CD4-positive, alpha-beta T cell treated with Interferon alpha-2 for 1 hour (primary cell): ENCODE results near the gene GRIK4.
A peak's percentile ranks its signal among the peaks of the same experiment; 100 is the strongest.

Source experiments
- DNase-seq, 2 donors: peaks; one replicate each; pipeline ENCODE4 v3.0.0-alpha.2; 2020 to 2022

GRIK4 gene

DNA sequence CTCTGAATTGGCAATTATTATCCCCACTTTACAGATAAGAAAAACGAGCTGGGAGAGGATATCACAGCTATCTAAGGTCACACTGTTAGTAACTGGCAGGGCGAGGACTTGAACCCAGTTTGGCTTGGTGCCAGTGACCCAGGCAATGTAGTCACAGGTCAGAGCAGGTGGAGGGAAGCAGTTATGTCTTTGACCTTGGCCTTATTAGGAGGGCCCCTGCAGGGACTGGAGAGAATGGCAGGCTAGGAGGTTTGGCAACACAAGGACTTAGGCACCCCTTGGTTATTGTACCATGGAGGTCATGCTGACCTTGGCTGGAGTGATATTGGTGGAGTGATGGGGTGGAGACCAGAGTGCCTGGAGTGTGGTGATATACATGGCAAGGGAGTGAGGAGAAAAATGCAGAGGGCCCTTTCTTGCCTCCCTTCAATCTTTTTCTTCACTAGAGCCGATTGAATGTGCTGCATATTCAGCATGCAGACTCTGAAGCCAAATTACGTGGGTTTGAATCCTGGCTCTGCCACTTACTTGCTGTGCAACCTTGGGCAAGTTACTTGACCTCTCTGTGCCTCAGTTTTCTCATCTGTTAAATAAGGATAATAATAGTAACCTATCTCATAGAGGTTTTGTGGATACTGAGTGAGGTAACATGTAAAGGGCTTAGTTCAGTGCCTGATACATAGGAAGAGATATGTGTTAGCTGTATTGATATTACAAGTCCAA, 419.7 kb downstream of the GRIK4 start:
- no peak for DNase-seq

DNA sequence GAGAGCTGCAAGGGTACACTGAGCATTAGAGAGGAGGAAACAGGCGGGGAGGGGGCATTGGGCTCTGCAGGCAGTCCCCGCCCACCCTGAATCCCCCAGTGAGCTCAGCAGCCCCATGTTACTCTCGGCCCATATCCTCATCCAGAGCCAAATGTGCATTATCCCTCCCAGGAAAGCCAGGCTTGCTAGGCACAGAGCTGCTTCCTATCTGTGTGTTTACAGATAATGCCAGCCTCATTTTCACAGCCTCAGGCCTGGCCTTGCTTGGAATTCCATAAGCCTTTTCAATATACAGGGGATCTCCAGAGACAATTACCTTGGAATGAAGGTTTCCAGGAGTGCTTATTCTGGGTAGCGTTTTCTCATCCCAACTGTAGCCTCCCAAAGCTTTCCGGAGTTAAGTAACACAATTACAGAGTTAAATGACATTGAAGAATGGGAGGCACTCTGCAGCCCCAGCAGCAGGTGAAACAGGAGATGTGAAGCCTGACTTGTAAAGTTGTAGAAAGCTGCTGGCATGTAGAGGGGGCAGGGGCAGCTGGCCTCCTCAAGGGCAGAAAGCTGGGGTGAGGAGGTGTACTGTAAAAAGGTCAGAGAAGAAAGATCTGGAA, 420.9 kb downstream of the GRIK4 start:
- no peak for DNase-seq

DNA sequence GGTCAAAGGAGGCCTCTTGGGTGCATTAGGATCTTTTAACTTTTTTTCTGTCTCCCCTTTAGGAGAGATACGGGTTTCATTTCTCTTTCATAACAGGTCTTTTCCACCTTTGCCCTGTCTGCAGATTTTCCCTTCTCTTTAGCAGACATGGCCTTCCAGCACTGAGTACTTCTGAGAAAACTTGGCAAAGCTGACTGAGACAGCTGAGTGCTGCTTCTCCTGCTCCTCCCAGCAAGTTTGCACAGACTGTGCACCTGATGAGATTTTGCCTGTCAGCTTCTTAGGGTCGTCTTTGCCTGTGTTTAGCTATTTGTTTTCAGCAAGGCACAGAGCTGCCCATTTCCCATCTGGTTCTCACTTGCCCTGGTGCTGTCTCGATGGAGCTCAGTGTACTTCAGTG, 424.8 kb downstream of the GRIK4 start:
- DNase-seq: no peak

DNA sequence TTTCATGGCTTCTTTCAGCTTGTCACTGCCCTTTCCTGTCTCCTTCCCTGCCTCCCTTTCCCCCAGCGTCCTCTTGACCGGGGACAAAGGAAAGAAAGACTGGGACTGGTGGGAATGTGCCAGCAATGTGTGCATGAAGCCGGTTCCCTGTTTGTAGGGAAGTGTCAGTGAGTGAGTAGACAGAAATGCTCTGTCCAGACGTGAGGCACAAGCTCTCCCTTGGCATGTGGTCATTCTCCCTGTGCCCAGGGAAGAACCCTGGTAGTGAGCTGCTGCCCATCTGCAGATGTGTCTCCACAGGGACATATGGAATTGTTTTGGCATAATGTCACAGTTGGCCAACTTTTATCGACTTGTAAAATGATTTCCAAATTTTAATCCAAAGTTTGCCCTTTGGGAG, 426.0 kb downstream of the GRIK4 start:
- DNase-seq: no peak

DNA sequence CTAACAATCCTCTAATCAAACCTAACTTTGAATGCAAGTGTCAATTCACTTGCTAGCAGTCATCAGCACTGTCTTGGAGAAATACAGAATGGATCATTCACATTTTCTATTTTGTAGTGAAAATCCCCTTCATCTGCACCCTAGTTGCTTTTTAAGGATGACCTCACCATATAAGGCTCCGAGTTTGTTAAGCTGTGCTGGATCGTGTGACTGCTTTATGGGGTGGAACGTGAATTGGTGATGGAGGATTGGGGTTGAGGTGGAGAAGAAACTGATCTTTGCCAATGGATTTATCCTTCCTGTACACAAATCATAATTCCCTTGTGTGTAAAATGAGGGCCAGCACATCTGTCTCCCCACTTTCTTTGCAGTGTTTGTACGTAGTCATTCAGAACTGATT, 426.7 kb downstream of the GRIK4 start:
- no peak for DNase-seq

DNA sequence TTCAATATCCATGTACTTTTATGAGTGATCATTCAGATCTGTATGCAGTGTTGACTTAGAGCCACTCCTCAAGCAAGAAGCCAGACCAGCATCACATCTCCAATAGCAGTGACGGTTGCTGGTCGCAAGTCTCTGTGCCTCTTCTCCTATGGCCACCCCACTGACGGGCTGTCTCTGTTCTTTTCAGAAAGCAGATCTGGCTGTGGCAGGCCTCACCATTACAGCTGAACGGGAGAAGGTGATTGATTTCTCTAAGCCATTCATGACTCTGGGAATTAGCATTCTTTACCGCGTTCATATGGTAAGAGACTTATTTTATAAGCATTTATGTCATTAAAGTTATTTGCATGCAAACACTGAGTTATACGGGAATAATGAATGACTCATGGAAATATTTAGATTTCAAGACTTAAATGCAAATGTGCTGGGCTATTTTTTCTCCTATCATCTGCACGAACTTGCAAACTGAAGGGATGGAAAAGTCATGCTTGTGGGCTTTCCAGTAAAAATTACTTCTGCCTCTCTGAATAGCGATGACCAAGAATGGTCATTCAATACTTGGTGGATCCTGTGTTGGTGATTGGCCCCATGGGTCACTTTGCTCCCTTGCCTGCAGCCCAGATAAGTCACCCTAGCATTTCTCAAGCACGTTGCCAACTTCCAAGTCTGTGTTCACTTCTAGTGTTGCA, 428.8 kb downstream of the GRIK4 start:
- DNase-seq: no peak

DNA sequence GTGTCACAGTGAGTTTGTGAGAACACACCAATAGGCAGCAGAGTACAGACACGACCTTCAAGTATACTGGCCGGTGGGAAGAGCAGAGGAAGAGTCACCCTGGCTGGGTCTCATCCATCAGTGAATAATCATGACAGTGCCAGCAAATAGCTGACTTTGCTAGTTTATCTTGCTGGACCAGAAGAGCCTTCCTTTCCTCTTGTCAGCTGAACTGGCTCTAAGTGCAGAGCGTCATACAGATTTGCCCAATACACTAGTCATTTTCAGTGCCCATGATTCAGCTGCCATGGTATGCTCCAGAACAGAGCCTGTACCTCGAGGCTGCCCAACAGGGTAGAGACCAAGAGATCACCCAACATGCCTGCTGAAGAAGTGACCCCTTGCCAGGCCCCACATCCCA, 429.5 kb downstream of the GRIK4 start:
- DNase-seq: no peak

DNA sequence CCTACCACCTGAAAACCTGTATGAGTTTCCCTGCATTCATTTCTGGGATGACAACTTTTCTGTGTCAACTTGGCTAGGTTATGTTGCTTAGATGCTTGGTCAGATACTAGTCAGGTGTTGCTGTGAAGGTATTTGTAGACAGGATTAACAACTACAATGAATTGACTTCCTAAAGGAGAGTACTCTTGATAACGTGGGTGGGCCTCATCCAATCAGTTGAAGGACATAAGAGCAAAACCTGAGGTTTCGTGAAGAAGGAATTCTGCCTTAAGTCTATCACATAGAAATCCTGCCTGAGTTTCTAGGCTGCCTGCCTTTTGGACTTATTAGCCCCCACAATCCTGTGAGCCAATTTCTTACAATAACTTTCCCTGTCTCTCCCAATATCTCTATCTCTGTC, 431.2 kb downstream of the GRIK4 start:
- DNase-seq: no peak

DNA sequence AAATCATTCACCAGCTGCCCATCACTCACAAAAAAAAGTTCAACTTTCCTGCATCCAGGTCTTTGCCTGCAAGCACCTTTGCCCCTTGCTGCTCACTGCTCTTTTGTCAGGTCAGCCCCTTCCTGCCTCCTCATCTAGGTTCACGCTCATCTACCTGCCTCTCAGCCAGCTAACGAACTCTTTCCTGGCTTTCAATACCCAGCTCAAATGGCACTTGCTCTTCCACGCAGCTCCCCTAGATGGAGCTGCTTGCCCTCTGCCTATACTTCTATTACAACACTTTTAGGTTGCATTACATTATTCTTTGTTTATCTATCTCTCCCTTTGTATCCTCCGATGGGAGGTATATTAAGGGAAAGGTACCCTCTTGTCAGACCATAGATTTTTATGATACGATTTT, 433.5 kb downstream of the GRIK4 start:
- DNase-seq: no peak

DNA sequence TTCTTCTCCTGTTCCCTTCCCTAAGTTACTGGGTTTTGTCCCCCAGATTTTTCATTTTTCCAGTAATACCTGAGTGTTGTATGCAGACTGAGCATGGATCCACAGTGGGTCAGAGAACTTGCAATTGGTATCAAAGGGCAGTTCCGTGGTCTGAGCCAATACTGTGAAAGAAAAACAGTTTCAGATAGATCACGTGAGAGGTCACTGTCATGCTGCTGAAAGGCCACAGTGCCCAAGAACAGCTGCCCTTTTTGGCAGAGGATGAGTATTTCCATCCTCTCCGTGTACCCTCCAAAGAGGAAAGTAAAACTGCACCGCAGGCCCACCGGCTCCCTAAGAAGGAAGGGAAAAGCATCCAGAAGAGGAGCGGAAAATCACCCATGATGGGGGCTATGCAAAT, 439.3 kb downstream of the GRIK4 start:
- no peak for DNase-seq

DNA sequence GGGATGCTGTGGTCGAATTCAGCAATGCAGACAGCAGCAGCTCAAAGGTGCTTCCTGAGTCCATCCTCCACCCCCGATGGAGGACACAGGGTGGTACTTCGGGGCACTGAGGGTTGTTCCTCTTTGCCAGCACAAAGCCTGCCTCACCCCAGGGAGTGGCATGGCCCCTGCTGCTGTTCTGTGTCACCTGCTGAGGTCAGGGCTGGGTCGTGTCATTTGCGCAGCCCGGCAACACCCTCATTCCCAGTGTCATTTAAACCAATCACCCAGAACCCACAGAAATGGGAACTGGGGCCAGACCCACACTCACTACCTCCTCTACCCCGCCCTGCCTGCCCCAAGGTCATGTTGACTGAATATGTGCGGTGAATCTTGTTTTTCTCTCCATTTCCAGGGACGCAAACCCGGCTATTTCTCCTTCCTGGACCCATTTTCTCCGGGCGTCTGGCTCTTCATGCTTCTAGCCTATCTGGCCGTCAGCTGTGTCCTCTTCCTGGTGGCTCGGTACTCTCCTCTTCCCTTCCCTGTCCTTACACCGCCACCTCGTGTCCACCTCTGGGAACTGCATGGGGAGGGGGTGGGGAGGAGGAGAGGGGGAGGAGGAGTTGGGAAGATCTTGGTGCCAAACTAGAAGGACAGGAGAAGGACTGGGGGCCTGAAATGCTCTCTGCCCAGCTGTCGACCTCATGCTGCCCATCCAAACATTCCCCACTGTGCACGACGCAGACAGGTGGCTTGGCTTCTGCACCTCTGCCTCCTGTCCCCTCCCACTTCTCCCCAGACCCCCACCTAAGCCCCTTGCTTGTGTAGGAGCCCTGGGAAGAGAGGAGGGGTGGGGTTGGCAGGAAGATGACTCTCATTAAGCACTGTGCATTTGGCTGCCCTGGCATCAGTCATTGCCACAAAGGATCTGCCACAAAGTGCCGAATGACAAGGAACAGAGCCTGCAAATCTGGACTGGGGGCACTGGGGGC, 441.2 kb downstream of the GRIK4 start:
- DNase-seq: peak; percentile 43 to 57

DNA sequence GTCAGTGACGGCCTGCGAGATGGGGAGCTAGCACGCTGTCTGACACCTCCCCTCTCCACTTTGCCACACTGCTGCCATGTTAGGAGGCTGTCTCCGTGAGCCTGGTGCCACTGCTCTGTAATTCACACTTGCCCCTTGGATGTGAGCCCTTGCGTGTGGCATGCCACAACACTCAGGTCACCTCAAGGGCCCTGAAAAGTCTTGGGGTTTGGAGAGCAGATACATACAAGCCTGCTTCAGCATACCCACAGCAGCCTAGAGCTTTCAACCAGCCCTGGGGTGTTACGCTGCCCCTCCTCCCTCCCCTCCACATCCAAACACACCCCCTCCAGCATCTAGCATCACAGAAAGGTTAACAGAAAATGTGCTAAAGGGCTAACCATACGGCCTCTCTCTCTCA, 442.8 kb downstream of the GRIK4 start:
- no peak for DNase-seq

DNA sequence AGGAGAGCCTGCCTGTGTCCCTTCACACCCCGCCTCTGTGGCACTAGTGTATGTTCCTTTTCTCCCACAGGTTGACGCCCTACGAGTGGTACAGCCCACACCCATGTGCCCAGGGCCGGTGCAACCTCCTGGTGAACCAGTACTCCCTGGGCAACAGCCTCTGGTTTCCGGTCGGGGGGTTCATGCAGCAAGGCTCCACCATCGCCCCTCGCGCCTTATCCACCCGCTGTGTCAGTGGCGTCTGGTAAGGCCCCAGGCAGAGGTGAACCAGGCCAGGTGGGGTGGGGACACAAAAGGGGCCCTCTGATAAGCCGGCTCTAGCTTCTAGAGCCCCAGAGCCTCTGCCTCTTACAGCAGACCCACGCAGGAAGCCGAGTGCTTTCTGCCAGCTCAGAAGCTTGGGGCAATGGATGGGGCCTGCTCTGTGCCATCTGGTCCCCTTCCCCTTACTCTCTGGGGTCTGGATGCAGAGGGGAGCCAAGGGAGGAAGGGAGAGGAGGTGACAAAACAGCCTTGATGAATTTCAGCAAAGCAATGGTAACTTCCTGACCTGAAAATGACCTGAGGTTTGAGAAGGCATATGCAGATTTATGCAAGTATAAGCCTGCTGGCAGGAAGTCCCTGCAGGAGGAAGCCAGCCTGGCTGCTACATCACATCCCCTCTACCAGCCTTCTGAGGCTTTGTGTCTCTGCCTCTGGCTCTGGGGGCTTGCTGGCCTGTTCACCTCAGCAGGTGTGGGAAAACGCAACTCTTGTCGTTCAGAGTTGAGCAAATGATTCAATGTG, 445.4 kb downstream of the GRIK4 start:
- peak in 1 of 2 donors; percentile 10 for DNase-seq

DNA sequence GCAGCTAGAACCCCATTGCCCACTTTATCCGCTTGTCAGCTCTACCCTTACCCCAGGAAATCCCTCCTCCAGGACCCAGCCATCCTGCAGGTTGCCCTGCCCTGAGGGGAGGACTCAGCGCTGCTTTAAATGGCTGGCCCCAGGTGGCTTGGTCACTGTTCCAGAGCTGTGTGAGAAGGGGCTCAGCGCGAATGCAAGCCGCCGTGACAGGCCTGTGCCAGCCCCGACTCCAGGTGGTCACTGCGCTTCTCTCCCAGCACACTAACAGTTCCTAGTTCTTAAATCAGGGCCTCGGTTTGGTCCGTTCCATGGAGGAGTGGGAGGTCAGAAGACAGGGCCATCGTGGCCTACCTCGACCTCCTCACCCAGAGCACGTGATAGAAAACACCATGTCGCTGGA, 446.6 kb downstream of the GRIK4 start:
- no peak for DNase-seq

DNA sequence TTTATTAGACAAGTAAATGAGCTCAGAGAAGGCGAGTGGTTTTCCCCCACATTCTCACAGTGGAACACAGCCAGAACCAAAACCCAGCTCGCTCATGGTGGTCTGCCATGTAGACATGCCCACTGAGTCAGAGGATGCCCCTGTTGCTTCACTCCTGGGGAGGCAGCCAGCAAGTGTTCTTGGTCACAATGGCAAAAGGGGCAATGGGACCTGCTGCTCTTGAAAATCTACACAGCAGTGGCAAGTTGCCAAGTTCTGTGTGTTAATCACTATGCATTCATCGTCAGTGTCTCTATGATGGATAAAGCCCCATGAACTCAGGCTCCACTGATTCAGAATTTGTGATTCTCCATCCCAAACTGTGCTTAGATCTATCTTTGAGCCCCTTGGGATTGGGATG, 447.6 kb downstream of the GRIK4 start:
- DNase-seq: no peak

DNA sequence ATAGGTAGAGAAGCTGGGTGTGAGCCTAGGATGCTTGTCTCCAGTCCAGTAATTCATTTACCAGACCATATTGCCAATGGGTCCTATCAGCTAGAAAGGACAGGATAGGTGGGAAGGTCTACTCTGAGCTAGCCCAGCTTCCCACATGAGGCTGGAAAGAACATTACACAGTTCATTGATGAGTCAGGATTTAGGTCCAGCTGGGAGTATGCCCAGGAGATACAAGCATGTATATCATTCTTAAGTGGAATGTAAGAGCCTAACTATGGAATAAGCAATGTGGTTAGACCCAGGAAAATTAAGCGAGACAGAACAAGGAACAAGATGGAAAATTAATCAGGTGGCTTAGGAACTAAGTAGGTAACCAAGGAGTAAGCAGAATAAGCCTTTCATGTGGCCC, 453.3 kb downstream of the GRIK4 start:
- no peak for DNase-seq

DNA sequence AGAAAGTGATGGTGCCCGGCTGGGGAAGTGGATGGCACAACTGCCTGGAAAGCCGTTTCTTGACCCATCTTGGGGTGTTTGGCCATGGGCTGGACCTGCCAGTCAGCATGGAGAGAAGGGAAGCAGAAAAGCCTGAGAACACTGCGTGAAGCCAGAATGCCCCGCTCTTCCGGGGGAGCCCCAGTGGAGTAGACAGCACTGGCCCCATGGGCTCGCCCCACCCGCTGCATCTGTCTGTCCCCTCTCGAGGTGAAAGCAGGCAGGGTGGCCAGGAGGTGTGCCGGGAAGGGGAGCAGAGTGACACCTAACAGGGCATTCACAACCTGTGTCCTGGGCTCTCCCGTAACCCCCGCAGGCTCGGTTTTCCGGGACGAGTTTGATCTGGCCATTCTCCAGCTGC, 455.3 kb downstream of the GRIK4 start:
- no peak for DNase-seq

DNA sequence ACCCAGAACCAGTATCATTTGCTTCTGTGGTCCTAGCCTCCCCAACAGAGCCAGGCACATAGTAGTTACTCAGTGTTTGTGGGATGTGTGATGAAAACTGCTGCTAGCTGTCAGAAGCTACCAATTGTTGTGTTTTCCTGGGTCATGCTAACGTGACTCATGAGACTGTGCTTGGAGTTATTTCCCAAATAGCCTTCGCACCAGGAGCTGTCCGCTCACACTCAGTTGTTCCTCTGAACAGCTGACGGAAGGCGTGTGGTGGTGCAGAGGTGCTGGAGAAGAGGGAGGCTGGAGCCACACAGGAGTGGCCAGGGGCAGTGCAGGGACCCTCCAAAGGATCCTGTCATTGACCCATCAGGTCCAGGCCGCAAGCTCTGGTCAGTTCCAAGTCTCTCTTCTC, 458.4 kb downstream of the GRIK4 start:
- DNase-seq: no peak

DNA sequence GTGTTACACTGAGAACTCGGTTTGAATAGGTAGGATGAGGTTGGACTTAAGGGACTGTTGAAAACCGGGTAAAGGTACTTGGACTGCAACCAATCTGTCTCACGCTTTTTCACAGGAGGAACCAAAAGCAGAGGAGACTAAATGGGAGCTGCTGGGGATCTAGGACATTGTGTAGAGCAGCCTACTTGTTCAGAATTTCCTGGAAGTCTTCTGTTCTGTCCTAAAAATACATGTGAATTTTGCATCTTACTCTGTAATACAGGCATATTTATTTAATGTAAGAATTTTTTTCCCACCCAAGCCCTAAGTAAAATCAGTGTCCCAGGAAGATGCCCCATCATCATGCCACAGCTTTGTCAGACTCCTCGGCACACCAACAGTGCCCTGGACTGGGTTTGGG, 460.3 kb downstream of the GRIK4 start:
- no peak for DNase-seq

DNA sequence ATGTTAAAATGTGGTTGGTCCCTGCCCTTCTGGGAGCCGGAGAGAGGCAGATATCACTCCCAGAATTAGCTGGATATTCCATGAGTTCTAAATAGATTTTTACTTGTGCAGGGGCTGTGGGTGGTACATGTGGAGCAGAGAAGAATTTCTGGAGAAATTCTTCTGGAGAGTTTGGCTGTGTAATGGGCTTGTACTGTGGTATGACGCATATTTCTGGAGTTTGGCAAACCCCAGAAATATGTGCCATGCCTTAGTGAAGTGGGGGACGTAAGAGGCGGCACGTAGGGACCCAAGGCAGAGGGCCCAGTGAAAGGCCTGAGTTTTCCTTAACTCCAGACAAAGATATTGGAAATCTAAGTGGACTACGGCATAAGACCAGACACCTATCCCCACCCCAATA, 461.1 kb downstream of the GRIK4 start:
- no peak for DNase-seq

DNA sequence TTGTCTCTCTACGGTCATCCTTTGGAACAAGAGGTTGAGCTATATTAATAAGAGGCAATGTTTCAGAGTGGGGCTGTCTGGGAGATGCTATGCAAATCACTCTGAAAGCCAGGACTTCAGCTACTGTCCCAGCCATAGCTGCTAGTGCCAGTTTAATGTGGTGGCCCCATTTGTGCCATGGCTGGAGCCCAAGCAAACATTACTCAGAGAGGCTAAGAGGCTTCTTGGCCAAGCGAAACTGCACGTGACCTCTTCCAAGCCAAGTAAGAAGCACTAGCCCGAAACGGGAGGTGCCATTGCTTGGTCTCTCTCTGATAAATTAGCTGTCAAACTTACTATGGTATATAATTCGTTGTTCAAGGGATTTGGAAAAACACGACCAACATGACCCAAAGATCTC, 462.0 kb downstream of the GRIK4 start:
- DNase-seq: no peak

DNA sequence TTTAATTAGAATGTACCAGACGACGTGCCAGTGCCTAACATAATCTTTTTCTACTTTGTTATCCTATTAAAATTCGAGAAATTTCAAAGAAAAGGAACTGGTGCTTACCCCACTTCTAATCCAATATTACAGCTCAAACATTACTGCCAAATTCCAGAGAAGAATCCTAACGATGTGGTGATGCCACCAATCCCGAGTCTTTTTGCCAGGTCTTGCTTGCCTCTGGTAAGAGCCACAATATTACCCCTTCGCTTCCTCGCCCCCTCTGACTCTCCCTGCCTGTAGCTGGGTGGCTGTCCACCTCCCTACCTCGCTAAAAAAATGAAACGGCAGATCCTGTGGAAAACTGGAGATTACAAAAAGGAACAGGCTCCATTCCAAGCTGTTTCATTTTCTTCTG, 462.9 kb downstream of the GRIK4 start:
- DNase-seq: no peak
